ENCODE data around the gene COL26A1.

- no peak for TF ChIP-seq CTCF (IDR thresholded peaks at IDR 0.05)
- no peak for TF ChIP-seq POLR2A (IDR thresholded peaks at IDR 0.05)
These were observed 154.6 kb downstream of the COL26A1 start for GRCh38 chr7:101517304-101517703.
